HepG2 (cell line): ENCODE measurements around the gene GART. TPM values are rescaled to one million over a fixed set of nuclear protein-coding genes. Genes with fewer than 3 reads are reported as not detected.

Experiments
- ARID3A ChIP-seq: IDR thresholded peaks from 2 replicates; pipeline ENCODE4 v1.6.1; 2012; ENCODE audit warnings: low read depth, low read length, improper control_type of control experiment
- ATF5 ChIP-seq: sonication (generic); formaldehyde crosslinking; IDR thresholded peaks from 2 replicates; pipeline ENCODE4 v1.4.0; 2020; ENCODE audit warnings: mild to moderate bottlenecking, low read depth, missing genetic modification reagents
- CREM ChIP-seq, 2 experiments: sonication (generic) in 1 of 2; formaldehyde crosslinking in 1 of 2; IDR thresholded peaks; 2 replicates each; pipeline versions ENCODE4 v1.4.0 to v1.6.1; 2016 to 2020; ENCODE audit warnings: antibody characterized with exemption in 1 of 2, mild to moderate bottlenecking in 1 of 2, missing genetic modification reagents in 1 of 2
- DPF2 ChIP-seq: sonication (generic); formaldehyde crosslinking; IDR thresholded peaks from 2 replicates; pipeline ENCODE4 v1.4.0; 2020; ENCODE audit warnings: mild to moderate bottlenecking, low read depth, missing genetic modification reagents, borderline replicate concordance
- EZH2 ChIP-seq: conservative IDR thresholded peaks from 2 replicates; pipeline ENCODE4 v1.6.1; 2012; ENCODE audit warnings: mild to moderate bottlenecking, low read depth, low read length, moderate library complexity
- FOXK1 ChIP-seq: sonication (generic); formaldehyde crosslinking; IDR thresholded peaks from 2 replicates; pipeline ENCODE4 v1.4.0; 2020; ENCODE audit warnings: low read depth, missing genetic modification reagents, borderline replicate concordance
- GPN1 ChIP-seq: sonication (generic); formaldehyde crosslinking; IDR thresholded peaks from 2 replicates; pipeline ENCODE4 v1.5.1; 2020; ENCODE audit warnings: missing genetic modification reagents, borderline replicate concordance
- KLF13 ChIP-seq: sonication (generic); formaldehyde crosslinking; IDR thresholded peaks from 2 replicates; pipeline ENCODE4 v1.4.0; 2020; ENCODE audit warnings: mild to moderate bottlenecking, missing genetic modification reagents
- MBD4 ChIP-seq: IDR thresholded peaks from 2 replicates; pipeline ENCODE4 v1.6.1; 2012; ENCODE audit warnings: low read length, inconsistent platforms, borderline replicate concordance
- MTA1 ChIP-seq: sonication (generic); formaldehyde crosslinking; IDR thresholded peaks from 2 replicates; pipeline ENCODE4 v1.4.0; 2020; ENCODE audit warnings: missing genetic modification reagents, mild to moderate bottlenecking, borderline replicate concordance
- PAX8 ChIP-seq: sonication (generic); formaldehyde crosslinking; IDR thresholded peaks from 2 replicates; pipeline ENCODE4 v1.8.0; 2022; ENCODE audit warnings: mild to moderate bottlenecking, missing genetic modification reagents, borderline replicate concordance
- PLRG1 ChIP-seq: fragments of 450-650 bp; conservative IDR thresholded peaks from 2 replicates; pipeline ENCODE4 v1.6.1; 2016
- PPARG ChIP-seq: conservative IDR thresholded peaks from 2 replicates; pipeline ENCODE4 v1.6.1; 2016; ENCODE audit warnings: missing biosample characterization, missing genetic modification reagents
- PRDM4 ChIP-seq: sonication (generic); formaldehyde crosslinking; IDR thresholded peaks from 2 replicates; pipeline ENCODE4 v1.9.0; 2021; ENCODE audit warnings: missing genetic modification reagents, borderline replicate concordance
- RARA ChIP-seq: IDR thresholded peaks from 2 replicates; pipeline ENCODE4 v1.6.1; 2016; ENCODE audit warnings: missing genetic modification reagents, missing compliant biosample characterization
- RBM39 ChIP-seq: fragments of 200-400 bp; formaldehyde crosslinking; IDR thresholded peaks from one replicate; pipeline ENCODE4 v1.6.1; 2018; ENCODE audit warnings: antibody characterized with exemption, mild to moderate bottlenecking, low read depth, low read length; ENCODE audit not compliant: poor library complexity, severe bottlenecking
- RFXANK ChIP-seq: IDR thresholded peaks from 2 replicates; pipeline ENCODE4 v1.6.1; 2016
- SETDB1 ChIP-seq: sonication (generic); formaldehyde crosslinking; IDR thresholded peaks from 2 replicates; pipeline ENCODE4 v1.5.1; 2020; ENCODE audit warnings: missing genetic modification reagents, mild to moderate bottlenecking, borderline replicate concordance
- SMC3 ChIP-seq: IDR thresholded peaks from 2 replicates; pipeline ENCODE4 v1.6.1; 2011; ENCODE audit warnings: low read length, improper control_type of control experiment
- SMYD3 ChIP-seq: sonication (generic); formaldehyde crosslinking; IDR thresholded peaks from 2 replicates; pipeline ENCODE4 v1.8.1; 2023; ENCODE audit warnings: mild to moderate bottlenecking, missing genetic modification reagents
- ZFP90 ChIP-seq: sonication (generic); formaldehyde crosslinking; IDR thresholded peaks from 2 replicates; pipeline ENCODE4 v1.8.0; 2022; ENCODE audit warnings: missing genetic modification reagents, mild to moderate bottlenecking, inconsistent platforms, borderline replicate concordance
- ZKSCAN5 ChIP-seq: sonication (generic); formaldehyde crosslinking; IDR thresholded peaks from 2 replicates; pipeline ENCODE4 v1.5.1; 2020; ENCODE audit warnings: mild to moderate bottlenecking, missing genetic modification reagents
- ZUFSP ChIP-seq: sonication (generic); formaldehyde crosslinking; IDR thresholded peaks from 2 replicates; pipeline ENCODE4 v1.9.0; 2021; ENCODE audit warnings: missing genetic modification reagents, mild to moderate bottlenecking, borderline replicate concordance
- polyA plus RNA-seq, 8 experiments: library from polyadenylated mRNA; depleted of rRNA in 3 of 8; stranded (reverse) in 7 of 8; unstranded in 1 of 8; fragments of >200 nt; fragmentation: Illumina TruSeq in 4 of 8; extraction: Trizol in 4 of 8; gene quantifications; 2 replicates each; pipeline versions ENCODE4 v1.2.1 to v1.2.3, GENCODE V29; 2011 to 2016; ENCODE audit warnings: low read depth in 4 of 8, missing spikeins in 1 of 8, mixed read lengths in 1 of 8; ENCODE audit not compliant: insufficient read depth in 1 of 8
- total RNA-seq, 5 experiments: library from RNA; depleted of rRNA; stranded (reverse); fragments of >200 nt; fragmentation: Illumina TruSeq; extraction: Trizol; gene quantifications; 2 replicates each; pipeline ENCODE4 v1.2.3, GENCODE V29; 2016; ENCODE audit warnings: low read depth in 1 of 5

The GART gene
- total and polyA plus RNA-seq, 2 of the 13 experiments (the other 11 are each of a cell fraction or from before 2014, with no cell fraction given) = 17.9 to 109 TPM

- TF ChIP-seq ARID3A = 0 out of 2 replicates have a peak, but pooled peaks have one; percentile 7
- TF ChIP-seq DPF2 = no peak
- 0 out of 2 replicates have a peak, but pooled peaks have one; percentile 19 for TF ChIP-seq PPARG
- TF ChIP-seq GPN1 (CRISPR knock-in tag) = no peak
- peak; percentile 45; the same call in 1 of the 2 replicates for TF ChIP-seq FOXK1 (CRISPR knock-in tag)
- no peak for TF ChIP-seq ZKSCAN5 (CRISPR knock-in tag)
- peak; percentile 32; the same call in 1 of the 2 replicates for TF ChIP-seq ZFP90 (CRISPR knock-in tag)
- no peak for TF ChIP-seq RFXANK
- TF ChIP-seq MTA1 (CRISPR knock-in tag) = no peak
- TF ChIP-seq RBM39 = peak; percentile 85
- TF ChIP-seq PAX8 (CRISPR knock-in tag) = no peak
- no peak for TF ChIP-seq EZH2
- TF ChIP-seq SMYD3 (CRISPR knock-in tag) = no peak
- TF ChIP-seq SETDB1 (CRISPR knock-in tag) = no peak
- no peak for TF ChIP-seq PLRG1
- TF ChIP-seq PRDM4 (CRISPR knock-in tag) = peak; percentile 37
- TF ChIP-seq MBD4 = no peak
- no peak for TF ChIP-seq KLF13 (CRISPR knock-in tag)
- no peak for TF ChIP-seq RARA (CRISPR knock-in tag)
- no peak for TF ChIP-seq ZUFSP (CRISPR knock-in tag)
- TF ChIP-seq CREM (IDR thresholded peaks at IDR 0.05) = no peak
- TF ChIP-seq CREM (CRISPR knock-in tag; IDR thresholded peaks at IDR 0.05) = no peak
- TF ChIP-seq ATF5 (CRISPR knock-in tag) = no peak
- no peak for TF ChIP-seq SMC3
Measured at GRCh38 chr21:33541756-33542639, at the start of gene GART (continued).
